GM10248 (cell line): Measurements from ENCODE around the gene C18orf63.
"Not testable (repeated sequence)": the region's sequence is repeated elsewhere in the genome, so short reads cannot be mapped to it uniquely, and the experiment has no call there.

Experiments
- CTCF ChIA-PET: fragments of 300-600 bp; sonication (Branson Sonifier 250); formaldehyde crosslinking; extraction: SDS; loops from one replicate; lab custom pipeline; 2021; ENCODE audit warnings: antibody characterized with exemption; lab: Yijun Ruan, JAX
- POLR2A ChIA-PET: fragments of 350-650 bp; sonication (Branson Sonifier 250); formaldehyde crosslinking; extraction: SDS; loops from one replicate; lab custom pipeline; 2020; ENCODE audit warnings: antibody characterized with exemption; lab: Yijun Ruan, JAX
- DNase-seq: peaks from one replicate; pipeline ENCODE4 v3.0.0; 2012; ENCODE audit errors: extremely low spot score
- CTCF ChIP-seq: IDR thresholded peaks from 2 replicates; pipeline ENCODE4 v1.5.1; 2012; ENCODE audit warnings: mild to moderate bottlenecking, low read depth; ENCODE audit errors: extremely low read depth, missing control alignments, control extremely low read depth

C18orf63 gene

GRCh38 chr18:74290021-74290420 is 25.6 kb upstream of the C18orf63 start:
- CTCF ChIA-PET: interaction anchor here (1.0 to 1.1 kb wide), 2 partner anchors 48 to 50 kb away, joined by 3 to 4 read pairs; no protein-coding TSS in a partner anchor
- POLR2A ChIA-PET: no interaction called here
- DNase-seq: peak; percentile 2
- no peak for TF ChIP-seq CTCF

- TF ChIP-seq CTCF: no peak
- peak; percentile 21 for DNase-seq
- POLR2A ChIA-PET: interaction anchor here (0.5 kb wide), 1 partner anchor 81 kb away, joined by 3 read pairs; no protein-coding TSS in a partner anchor
- CTCF ChIA-PET: interaction anchor here (0.9 to 1.1 kb wide), 3 partner anchors 49 to 135 kb away, joined by 3 to 4 read pairs (median 3); no protein-coding TSS in a partner anchor
Observed at GRCh38 chr18:74290794-74291471, 24.7 kb upstream of the C18orf63 start.

GRCh38 chr18:74291472-74291770 is 24.2 kb upstream of the C18orf63 start:
- no peak for DNase-seq

GRCh38 chr18:74291771-74292540 is 23.7 kb upstream of the C18orf63 start, which contains the start of gene CYB5A:
Gene CYB5A (minus strand): TSS chr18:74291963. CDS start chr18:74291875, 88 bp downstream.
- ChIA-PET POLR2A (interaction anchor here (0.5 kb wide), 1 partner anchor 82 kb away, joined by 3 read pairs; no protein-coding TSS in a partner anchor), CTCF (interaction anchor here (0.9 kb wide), 1 partner anchor 136 kb away, joined by 3 read pairs; no protein-coding TSS in a partner anchor)
- peak; percentile 100 for DNase-seq
- TF ChIP-seq CTCF: no peak

More at GRCh38 chr18:74291472-74291770, 24.2 kb upstream of the C18orf63 start:
- TF ChIP-seq CTCF: no peak
- POLR2A ChIA-PET: interaction anchor here (0.5 kb wide), 1 partner anchor 82 kb away, joined by 3 read pairs; no protein-coding TSS in a partner anchor
- CTCF ChIA-PET: interaction anchor here (0.9 kb wide), 1 partner anchor 135 kb away, joined by 3 read pairs; no protein-coding TSS in a partner anchor

- TF ChIP-seq CTCF: no peak
- ChIA-PET POLR2A (no interaction called here), CTCF (no interaction called here)
- no peak for DNase-seq
Observed at GRCh38 chr18:74292541-74292858, 23.1 kb upstream of the C18orf63 start.

GRCh38 chr18:74292982-74293381 is 22.7 kb upstream of the C18orf63 start:
- POLR2A ChIA-PET, CTCF ChIA-PET, DNase-seq: not testable (repeated sequence)

- ChIA-PET CTCF (no interaction called here), POLR2A (no interaction called here)
- DNase-seq: no peak
- no peak for TF ChIP-seq CTCF
Observed at GRCh38 chr18:74294526-74294925, 21.1 kb upstream of the C18orf63 start.
